GDM1 (cell line): ENCODE results near the gene RNF217.
"Not testable (repeated sequence)": the region's sequence is repeated elsewhere in the genome, so short reads cannot be mapped to it uniquely, and the experiment has no call there.

Experiments
- DNase-seq: peaks from one replicate; lab custom pipeline; 2025; lab: John Stamatoyannopoulos, UW

RNF217 gene

DNA sequence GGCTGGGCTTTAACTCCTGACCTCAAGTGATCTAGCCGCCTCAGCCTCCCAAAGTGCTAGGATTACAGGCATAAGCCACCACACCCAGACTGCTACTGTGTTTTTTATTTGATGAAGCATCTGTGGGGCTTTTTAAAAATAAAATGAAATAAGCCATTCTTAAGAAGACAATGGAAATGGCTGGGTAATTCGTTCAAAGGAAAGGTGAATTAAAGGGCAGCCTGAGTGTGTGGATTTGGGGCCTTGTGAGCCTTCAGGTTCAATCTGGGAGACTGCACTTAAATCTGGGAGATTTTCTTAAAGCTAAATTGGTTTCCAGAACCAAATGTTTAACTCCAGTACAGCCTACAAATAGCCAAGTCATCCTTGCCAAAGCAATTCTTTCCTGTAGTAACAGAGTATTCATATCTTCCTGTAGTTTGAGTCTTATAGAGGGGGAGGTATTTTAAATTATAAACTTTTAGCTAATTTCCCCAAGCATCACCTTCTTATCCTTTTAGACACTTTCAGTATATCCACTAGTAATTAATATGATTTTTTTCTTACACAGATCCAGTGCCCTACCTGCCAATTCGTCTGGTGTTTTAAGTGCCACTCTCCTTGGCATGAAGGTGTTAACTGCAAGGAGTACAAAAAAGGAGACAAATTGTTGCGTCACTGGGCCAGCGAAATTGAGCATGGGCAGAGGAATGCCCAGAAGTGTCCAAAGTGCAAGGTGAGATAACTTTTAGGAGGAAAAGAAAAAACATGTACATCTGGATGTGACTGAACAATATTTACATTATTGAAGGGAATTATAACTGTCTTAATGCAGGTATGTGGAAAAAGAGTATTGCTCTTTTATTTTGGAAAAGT, 95.4 kb downstream of the RNF217 start:
- DNase-seq = no peak

DNA sequence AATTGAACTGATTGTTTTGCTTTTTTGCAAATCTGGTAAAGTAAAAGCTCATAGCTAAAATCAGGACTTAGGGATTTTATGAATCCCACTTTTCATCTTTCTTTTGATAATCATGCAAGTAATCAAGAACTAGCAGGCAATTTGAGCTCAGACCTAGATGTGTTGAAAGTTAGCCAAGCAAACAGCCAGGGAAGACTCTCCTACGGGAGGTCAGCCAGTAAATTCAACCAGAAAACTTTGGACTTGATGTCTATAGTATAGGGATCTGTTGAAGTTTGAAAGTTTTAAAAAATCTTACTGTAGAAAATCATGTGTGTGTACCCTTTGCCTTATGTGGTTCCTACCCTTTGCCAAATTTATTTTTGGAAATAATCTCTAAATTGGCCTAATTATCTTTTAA, 96.3 kb downstream of the RNF217 start:
- no peak for DNase-seq

DNA sequence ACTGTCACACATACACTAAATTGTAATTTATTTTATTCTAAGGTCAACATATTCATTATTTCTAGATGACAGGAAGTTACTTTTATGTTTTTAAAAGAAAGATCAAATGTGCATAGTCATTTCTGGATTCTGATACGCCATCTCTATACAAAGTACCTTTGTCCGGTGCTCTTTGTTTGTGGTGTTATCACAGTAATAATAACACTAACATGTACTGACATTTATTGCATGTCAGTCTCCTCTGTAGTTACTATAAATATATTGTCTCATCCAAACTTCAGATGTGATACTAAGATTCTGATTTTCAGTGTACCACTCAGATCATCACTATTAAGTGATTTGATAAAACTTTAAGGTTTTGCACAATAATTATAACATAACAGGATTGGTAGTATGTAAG, 101.1 kb downstream of the RNF217 start:
- DNase-seq = no peak

DNA sequence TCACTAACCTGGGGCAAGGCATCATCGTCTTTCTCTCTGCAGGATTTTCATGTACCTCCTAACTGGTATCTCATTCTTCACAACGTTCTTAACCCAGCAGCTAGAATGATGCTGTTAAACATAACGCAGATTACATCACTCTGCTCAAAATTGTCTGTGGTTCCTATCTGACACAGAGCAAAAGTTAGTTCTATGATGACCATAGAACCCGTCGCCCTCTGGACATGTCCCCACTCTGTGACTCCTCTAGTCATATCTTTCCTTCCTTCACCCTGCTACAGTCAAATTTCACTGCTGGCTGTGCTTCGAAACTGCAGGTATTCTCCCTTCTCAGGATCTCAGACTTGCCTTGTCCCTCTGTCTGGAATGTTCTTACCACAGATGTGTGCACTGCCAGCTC, 103.9 kb downstream of the RNF217 start:
- DNase-seq = no peak

DNA sequence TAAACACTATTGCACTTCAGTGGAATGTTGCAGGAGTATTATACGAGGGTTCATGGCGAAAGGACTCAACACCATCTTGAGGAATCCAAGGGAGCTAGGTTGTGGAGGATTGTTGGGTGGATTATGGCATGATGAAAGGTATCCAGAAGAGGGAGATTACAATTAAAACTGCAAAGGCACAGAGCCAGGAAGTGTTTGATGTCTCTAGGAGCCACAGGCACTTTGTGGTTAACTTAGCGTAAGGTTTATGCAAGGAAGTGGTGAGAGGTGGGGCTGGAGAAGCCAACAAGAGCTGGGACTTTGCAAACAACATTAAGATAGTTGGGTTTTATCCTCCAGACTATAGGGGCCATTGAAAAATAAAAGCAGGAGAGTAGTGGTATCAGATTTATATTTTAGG, 104.7 kb downstream of the RNF217 start:
- DNase-seq = peak; percentile 5

DNA sequence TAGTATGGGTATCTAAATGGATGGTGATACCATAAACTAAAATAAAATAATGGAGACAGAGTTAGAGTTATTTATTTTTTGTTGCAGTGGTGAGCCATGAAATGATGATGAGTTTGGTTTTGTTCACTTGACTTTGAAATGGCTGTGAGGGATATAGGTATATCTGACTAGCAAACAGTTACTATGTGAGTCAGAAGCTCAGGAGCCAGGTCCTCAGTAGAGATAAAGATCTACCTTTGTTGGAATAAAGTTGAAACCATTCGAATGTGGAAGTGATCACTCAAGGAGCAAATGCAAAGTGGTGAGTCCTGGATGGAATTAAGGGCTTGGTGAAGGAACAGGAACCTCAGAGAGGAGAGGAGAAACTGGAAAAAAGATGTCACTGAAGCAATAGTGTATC, 105.3 kb downstream of the RNF217 start:
- no peak for DNase-seq

DNA sequence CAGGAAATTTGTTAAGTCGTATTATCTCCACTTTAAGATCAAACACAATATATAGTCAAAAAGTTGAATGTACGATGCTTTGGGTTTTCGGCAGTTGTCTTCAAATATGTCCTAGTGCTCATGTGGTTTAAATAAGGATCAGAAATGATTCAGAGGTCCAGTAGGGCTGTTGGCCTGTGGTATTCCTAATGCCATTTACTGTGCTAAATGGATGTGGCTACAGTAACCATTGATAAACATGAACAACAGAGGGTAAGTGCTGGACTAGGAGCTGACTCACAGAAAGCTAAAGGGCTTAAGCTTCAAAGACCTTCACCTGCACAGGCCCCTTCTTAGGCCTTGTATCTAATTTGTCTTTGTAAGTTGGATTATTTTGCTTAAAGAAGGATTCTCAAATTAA, 110.8 kb downstream of the RNF217 start:
- DNase-seq = no peak

DNA sequence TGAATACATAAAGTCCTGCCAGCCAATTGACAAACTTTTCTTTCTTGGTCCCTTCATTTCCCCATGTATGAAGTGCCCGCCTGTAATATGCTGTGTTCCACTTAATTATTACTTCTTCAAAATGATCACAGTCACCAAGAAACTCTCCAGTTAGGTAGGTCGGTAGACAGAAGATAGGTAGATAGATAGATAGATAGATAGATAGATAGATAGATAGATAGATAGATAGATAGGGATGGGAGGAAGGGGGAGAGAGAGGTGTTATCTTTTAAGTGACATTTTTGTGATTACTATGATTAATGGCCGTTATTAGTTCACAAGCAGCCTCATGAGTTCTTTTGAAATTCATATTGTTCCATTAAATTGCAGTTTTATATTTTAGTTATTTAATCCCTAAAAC, 111.9 kb downstream of the RNF217 start:
- no peak for DNase-seq

DNA sequence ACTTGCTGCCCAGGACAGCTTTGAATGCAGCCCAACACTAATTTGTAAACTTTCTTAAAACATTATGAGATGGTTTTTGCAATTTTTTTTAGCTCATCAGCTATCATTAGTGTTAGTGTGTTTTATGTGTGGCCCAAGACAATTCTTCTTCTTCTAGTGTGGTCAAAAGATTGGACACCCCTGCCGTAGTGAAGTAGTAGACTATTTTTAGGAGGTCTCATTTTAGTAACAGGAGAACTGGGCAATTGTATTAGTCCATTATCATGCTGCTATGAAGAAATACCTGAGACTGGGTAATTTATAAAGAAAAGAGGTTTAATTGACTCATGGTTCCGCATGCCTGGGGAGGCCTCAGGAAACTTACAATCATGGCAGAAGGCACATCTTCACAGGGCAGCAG, 112.8 kb downstream of the RNF217 start:
- not testable (repeated sequence) for DNase-seq

DNA sequence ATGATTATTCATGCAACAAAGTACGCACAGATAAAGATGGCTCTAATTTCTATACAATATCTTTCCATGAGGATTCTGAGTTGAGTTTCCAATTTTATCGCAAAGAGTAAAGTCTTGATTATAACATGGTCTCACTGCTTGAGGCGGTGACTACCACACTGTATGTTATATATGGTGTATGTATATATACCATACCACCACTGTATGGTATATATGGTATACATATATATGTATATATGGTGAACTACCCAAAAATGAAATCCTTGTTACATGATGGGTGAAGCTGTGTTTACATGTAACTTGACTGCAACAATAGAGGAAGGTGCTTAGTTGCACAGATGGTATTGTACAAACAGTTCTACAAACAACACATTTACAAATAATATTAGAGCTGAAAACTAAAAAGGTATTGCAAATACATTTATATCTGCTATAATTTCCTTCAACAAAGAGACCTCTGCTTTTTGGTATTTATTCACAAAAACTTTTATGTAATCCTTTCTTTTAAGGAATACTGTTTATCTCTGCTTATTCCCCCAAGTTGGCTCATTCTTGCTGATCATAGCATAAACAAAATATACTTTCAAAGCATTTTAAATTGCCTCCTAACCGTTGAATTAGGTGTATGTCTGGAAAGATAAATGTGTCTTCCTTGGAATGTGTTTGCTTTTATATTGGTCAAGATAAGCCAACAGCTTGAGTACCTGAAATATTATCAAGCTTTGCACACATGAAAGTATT, 113.7 kb downstream of the RNF217 start:
- no peak for DNase-seq

DNA sequence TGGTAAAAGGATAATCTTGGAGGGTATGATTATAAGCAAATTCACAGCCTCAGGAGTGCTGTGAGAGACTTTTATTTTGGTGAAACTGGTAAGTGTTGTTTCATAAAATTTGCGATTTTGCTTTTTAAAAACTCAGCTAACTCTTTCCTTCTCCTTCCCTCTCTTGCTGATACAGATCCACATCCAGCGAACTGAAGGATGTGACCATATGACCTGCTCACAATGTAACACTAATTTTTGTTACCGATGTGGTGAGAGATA, 114.2 kb downstream of the RNF217 start:
- no peak for DNase-seq

DNA sequence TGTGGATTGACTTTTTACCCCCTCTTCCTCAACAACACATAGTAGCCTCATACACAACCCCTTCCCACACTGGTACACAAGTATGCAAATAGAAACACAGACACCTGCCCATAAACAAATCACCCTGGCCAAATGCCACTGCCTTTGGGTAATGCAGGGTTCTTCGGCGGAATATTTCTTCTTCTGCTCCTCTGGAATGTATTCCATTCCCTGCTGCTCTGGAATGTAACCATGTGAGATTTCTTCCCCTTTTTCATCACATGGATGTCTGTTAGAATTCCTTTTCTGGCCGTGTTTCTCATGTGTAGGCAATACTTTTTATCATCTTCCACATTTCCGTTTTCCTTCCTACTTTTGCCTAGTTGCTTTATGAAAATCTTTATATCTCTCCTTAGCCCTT, 115.2 kb downstream of the RNF217 start:
- no peak for DNase-seq

DNA sequence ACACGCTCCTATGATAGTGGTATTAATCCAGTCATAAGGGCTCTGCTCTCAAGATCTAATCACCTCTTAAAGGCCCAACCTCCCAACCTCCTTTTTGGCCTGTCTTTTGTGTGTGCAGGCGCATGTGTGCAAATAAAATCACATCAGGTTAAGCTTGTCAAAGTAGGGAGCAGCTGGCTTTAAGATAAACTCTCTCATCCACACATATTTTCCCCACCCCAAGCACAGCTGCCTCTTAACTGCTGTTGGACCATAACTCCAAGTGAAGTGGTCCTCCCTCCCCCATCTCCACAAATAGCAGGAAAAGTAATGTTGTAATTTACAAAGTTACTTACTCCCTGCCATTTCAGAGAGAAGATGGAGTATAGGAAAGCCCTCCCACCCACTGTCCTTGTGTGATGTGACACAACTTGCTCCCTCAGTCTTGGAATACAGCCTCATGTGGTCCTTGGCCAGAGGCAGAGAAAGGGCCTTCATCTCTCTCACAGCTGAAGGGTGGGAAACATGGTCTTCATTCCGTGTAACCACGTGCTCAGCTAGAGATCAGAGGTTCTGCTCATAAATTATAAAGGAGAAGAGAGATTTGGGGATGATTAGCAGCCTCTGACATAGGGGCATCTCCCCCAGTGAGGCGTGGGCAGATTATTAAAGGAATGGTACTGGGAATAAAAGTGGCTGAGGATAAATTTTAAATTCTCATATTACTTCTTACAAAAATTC, 116.5 kb downstream of the RNF217 start:
- DNase-seq = no peak

DNA sequence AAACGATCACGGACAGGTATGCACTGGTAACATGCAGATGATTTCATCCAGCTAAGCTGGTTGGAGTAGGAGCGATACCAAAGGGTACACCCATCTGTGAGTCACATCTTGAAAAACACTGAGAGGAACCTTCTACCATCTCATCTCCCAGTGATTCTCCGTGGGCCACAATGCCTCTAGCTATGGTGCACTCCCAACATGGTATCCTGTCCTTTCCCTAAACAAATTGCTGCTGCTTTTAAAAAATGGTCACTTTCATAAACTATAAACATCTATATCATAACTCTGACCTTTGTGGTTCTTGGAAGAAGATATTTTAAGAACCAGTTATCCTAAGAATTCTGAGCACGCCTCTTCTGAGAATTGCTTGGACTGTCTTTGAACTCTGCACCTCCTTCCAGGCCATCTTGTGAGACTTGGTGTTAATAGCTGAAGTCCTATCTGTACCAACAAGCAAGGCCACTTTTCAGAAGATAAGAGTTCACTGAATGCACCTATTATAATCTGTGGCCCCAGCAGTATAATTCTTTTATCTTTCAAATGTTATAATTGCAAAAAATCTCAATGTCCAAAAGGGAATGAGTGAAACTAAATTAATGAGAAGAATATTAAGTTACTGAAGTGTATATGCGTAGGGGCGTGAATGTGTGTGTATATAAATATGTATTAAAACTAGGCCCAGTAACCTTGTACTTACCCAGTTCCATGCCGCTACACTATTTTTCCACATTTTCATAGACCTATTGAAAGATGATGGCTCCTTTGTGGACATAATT, 120.9 kb downstream of the RNF217 start:
- DNase-seq = no peak

DNA sequence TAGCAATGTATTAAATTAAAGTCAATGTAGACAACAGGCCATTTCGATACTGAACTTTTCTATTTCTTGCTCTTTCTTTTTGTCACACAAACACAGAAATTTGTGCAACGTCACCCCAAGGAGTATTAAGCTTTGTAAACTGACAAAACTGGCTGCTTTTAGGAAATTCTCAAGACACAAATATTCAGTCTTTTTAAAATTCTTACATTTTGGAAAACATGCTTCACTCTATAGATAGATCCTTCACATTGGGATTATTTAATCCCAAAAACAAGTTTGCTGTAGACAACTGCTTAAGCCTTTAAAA, 121.4 kb downstream of the RNF217 start:
- no peak for DNase-seq

DNA sequence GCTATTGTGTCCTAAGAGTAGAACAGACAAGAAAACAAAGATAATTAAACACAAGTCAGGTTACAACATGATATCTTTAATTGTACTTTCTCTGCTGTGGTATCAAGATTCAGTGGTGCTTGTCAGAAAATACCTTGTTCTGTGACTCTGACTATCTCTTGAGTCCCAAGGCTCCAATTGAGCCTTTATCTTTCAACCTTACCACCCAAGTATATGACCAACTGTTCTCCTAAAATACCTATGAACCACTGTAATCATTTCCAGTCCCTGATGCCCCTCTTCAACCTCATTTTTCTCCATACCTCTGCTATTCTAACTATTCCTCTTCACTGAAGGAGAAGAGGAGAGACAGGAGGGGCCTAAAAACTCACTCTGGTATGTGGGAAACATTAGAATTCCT, 124.5 kb downstream of the RNF217 start:
- no peak for DNase-seq

DNA sequence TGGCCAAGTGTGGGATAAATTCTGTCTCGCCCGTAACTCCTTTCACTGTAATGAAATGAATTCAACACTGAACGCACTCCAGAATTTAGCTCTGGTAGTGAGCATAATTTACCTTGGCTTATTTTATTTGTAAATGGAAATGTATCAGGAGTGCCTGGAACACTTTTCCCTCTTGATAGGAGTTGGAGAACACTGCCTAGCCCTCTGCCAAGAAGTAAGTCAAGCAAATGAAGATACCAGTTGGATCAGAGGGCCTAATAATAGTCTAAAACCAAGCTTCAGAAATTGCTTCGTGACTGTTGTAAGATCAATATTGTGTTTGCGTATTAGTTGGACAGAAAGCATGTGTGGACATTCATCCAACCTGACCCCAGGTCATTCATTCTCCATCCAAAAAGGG, 126.7 kb downstream of the RNF217 start:
- DNase-seq = no peak

DNA sequence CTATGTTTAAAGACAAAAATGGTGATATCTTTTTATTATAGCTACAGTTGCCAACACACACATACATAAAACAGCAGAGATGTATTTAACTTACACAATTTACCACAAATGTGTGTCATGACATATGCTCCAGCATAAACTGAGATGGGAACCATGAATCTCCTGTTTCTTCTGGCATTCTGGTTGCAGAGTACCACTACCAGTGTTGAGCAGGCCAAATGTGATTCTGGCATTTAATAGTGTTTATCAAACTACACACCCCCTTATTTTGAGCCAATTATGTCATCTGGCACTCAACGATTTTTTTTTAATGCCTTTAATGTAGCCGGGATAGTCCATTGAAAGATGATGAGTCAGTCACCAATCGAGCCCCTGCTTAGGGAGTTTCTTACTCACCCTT, 132.3 kb downstream of the RNF217 start:
- no peak for DNase-seq

DNA sequence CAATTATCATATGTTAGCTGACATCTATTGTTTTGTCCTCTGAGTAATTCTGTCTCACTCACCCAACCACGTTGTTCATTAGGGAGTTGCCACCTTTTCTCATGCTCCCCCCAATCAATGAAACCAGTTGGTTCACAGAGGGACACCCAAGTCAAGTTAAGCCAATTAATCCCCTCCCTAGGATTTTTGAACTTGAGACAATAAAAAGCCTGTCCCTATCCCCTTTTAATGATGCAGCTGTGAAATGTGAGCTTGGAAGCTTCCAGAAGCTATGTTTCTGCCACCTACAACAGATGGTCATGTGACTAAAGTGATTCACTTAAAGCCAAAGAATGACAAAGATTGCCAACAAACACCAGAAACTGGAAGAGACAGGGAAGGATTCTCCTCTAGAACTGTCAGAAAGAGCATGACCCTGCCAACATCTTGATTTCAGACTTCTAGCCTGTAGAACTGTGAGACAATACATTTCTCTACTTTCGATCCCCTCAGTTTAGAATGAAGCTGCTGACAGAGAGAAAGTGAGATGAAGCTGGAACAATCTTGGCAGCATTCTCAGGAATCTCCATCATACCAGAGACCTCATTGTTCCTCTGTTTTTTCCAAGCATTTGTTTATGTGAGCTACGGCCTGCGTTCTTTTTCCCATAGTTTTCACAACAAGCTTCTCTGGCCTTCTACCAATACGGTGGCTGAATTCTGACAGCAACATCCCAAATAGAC, 133.5 kb downstream of the RNF217 start:
- DNase-seq = no peak

DNA sequence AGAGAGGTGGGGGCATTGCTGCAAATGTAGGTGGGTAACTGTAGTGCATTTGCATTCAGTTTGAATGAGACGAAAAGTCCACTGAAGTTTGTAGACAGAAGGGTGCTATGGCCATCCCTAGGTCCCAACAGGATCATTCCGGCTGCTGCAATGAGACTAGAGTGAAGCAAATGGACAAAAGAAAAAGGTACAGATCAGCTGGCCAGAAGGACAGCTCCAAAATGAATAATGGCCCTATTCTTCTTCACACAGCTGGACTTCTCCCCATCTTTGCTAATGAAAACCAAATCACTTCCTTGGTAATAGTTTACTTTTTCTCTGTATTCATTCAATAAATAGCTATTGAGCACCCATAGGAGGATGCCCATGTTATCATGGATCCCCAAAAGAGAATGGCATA, 134.9 kb downstream of the RNF217 start:
- DNase-seq = no peak

DNA sequence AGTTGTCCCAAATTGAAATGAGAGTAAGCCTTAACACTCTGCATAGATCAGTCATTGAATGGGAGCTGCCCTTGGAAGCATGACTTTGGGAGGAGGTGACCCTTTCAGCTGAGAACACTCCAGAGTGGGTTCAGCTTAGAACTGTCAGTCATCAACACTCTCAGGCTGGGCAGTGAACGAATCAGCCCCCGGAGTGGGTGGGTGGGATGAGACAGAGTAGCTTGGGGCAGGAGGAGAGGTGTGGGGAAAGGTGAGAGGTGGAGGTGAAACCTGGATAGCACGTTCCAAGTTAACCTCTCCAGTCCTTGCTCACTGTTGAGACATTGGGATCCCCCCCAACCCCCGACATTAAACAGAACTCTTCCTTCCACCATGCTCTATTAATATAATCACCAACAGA, 136.0 kb downstream of the RNF217 start:
- no peak for DNase-seq
